OCI-LY7 (cell line): ENCODE data around the gene INHA. TPM values are rescaled to one million over a fixed set of nuclear protein-coding genes. Genes with fewer than 3 reads are reported as not detected.

Experiments used
- BruUV-seq: library from RNA; stranded (reverse); fragments of 400-500 nt; replicated peaks from 2 replicates; lab custom pipeline; 2021; lab: Mats Ljungman, UMichigan
- CTCF ChIA-PET: fragments of 300-600 bp; sonication (Branson Sonifier 250); formaldehyde crosslinking; loops from one replicate; lab custom pipeline; 2022; ENCODE audit warnings: antibody characterized with exemption; ENCODE audit not compliant: unreplicated experiment; lab: Charles Lee
- POLR2A ChIA-PET: fragments of 300-600 bp; sonication (Branson Sonifier 250); formaldehyde crosslinking; loops from one replicate; lab custom pipeline; 2022; ENCODE audit warnings: antibody characterized with exemption; lab: Charles Lee
- DNase-seq: peaks from one replicate; pipeline ENCODE4 v3.0.0-alpha.2; 2015; ENCODE audit warnings: low spot score
- H2AFZ ChIP-seq: fragments of 200-600 bp; sonication (generic), shearing (Covaris generic); 2 replicates; pipeline ENCODE4 v1.6.1; 2014; ENCODE audit warnings: mild to moderate bottlenecking, antibody characterized with exemption, low read length, moderate library complexity
- H3K27ac ChIP-seq: fragments of 200-600 bp; sonication (generic); 2 replicates; pipeline ENCODE4 v1.5.1; 2014; ENCODE audit warnings: mixed run types, low read depth, mild to moderate bottlenecking, moderate library complexity, low read length, inconsistent platforms; ENCODE audit not compliant: poor library complexity, severe bottlenecking
- H3K36me3 ChIP-seq: fragments of 200-600 bp; sonication (generic); 2 replicates; pipeline ENCODE4 v1.6.1; 2014; ENCODE audit warnings: mild to moderate bottlenecking, antibody characterized with exemption, low read length, moderate library complexity, mixed read lengths; ENCODE audit not compliant: insufficient read depth
- H3K4me1 ChIP-seq: fragments of 200-600 bp; sonication (generic); 2 replicates; pipeline ENCODE4 v1.5.1; 2014; ENCODE audit warnings: mild to moderate bottlenecking, low read length; ENCODE audit not compliant: insufficient read depth, poor library complexity, severe bottlenecking
- H3K4me2 ChIP-seq: fragments of 200-600 bp; sonication (generic); 2 replicates; pipeline ENCODE4 v1.6.1; 2014; ENCODE audit warnings: mild to moderate bottlenecking, low read length
- H3K4me3 ChIP-seq: fragments of 200-600 bp; sonication (generic); 2 replicates; pipeline ENCODE4 v1.5.1; 2014; ENCODE audit warnings: mild to moderate bottlenecking, low read depth, low read length; ENCODE audit not compliant: poor library complexity, severe bottlenecking
- H3K79me2 ChIP-seq: fragments of 200-600 bp; sonication (generic); 2 replicates; pipeline ENCODE4 v1.6.1; 2016; ENCODE audit warnings: low read depth, mild to moderate bottlenecking, low read length, moderate library complexity, mixed read lengths; ENCODE audit not compliant: insufficient read depth
- H3K9me2 ChIP-seq: fragments of 200-600 bp; sonication (generic); 2 replicates; pipeline ENCODE4 v1.6.1; 2016; ENCODE audit warnings: mild to moderate bottlenecking, low read length, mixed read lengths; ENCODE audit not compliant: insufficient read depth
- H3K9me3 ChIP-seq: fragments of 200-600 bp; sonication (generic); 2 replicates; pipeline ENCODE4 v1.6.1; 2014; ENCODE audit warnings: mild to moderate bottlenecking, mixed run types, low read length, mixed read lengths
- H4K20me1 ChIP-seq: fragments of 200-600 bp; sonication (generic); 2 replicates; pipeline ENCODE4 v1.6.1; 2014; ENCODE audit warnings: mild to moderate bottlenecking, antibody characterized with exemption, low read length, moderate library complexity, mixed read lengths; ENCODE audit not compliant: insufficient read depth
- CTCF ChIP-seq: fragments of 200-600 bp; sonication (generic); conservative IDR thresholded peaks from 2 replicates; pipeline ENCODE4 v1.5.1; 2014; ENCODE audit warnings: mild to moderate bottlenecking, antibody characterized with exemption, low read length, moderate library complexity, mixed read lengths
- EZH2phosphoT487 ChIP-seq: fragments of 200-600 bp; sonication (generic); IDR thresholded peaks from 2 replicates; pipeline ENCODE4 v1.6.1; 2018; ENCODE audit warnings: low read depth, borderline replicate concordance, mild to moderate bottlenecking, mixed run types, antibody characterized with exemption, low read length, moderate library complexity, mixed read lengths
- intact Hi-C: fragments of 100-400 bp; cut with micrococcal nuclease; formaldehyde crosslinking; loops from one replicate; pipeline ENCODE4 v1.10.0; 2022; ENCODE audit not compliant: unreplicated experiment
- total RNA-seq, 2 experiments: library from RNA; depleted of rRNA in 1 of 2; stranded (reverse); fragments of >200 nt in 1 of 2; shearing (Covaris generic) in 1 of 2; gene quantifications; 2 replicates each; pipeline ENCODE4 v1.2.3, GENCODE V29; 2014 to 2022

Gene INHA
- total RNA-seq, 2 experiments from 2014 or later = not detected

- H3K9me2 ChIP-seq = no peaks in the 10 kb centered on the region
- H3K27ac ChIP-seq = no peak overlapping the region
- H3K79me2 ChIP-seq = peaks cover 9% of the 10 kb centered on the region; the same call in 1 of the 2 replicates
- no peak overlapping the region for H2AFZ ChIP-seq
- H3K4me2 ChIP-seq = no peak overlapping the region
- no peaks in the 10 kb centered on the region for H3K9me3 ChIP-seq
- no peaks in the 10 kb centered on the region for H3K4me1 ChIP-seq
- H3K4me3 ChIP-seq = no peak overlapping the region
- peaks cover 13% of the 10 kb centered on the region for H3K36me3 ChIP-seq
- no peak for DNase-seq
- no peak for TF ChIP-seq EZH2phosphoT487
- no peak for TF ChIP-seq CTCF
- ChIA-PET POLR2A (interaction anchor here (3.3 kb wide), 1 partner anchor 52 kb away, joined by 14 read pairs; the partner anchor contains the start of gene STK11IP), CTCF (no interaction called here)
- BruUV-seq = no TSS peak
- H4K20me1 ChIP-seq = 0 out of 2 replicates have a peak, but pooled peaks cover 5% of the 10 kb centered on the region
- intact Hi-C loops = no loop called here
Measured at GRCh38 chr2:219545295-219545942, 26.7 kb upstream of the INHA start.

DNA sequence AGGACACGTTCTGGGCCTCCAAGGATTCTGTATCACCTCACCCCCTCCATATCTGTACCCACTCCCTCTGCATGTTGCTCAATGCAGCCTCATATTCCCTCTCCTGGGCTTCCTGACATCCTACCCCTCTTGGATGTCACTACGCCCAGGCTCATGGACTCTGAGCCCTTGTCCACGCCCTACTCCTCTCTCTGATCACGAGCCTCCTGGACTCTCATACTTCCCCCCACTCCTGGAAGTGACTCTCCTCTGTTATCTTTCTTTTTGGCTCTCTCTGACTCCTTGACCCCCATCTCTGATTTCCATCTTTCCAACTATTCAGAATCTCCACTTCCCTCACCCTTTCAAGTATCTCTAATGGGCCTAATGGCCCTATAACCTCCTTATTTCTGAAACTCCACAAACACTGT lies 26.2 kb upstream of the INHA start:
- BruUV-seq = no TSS peak
- no peak overlapping the region for H3K27ac ChIP-seq
- no peak overlapping the region for H3K4me3 ChIP-seq
- CTCF ChIA-PET = no interaction called here
- no peaks in the 10 kb centered on the region for H3K9me3 ChIP-seq
- no peak for DNase-seq
- TF ChIP-seq EZH2phosphoT487 (no peak), CTCF (no peak)
- 0 out of 2 replicates have a peak, but pooled peaks cover 4% of the 10 kb centered on the region for H4K20me1 ChIP-seq
- H3K36me3 ChIP-seq = peaks cover 8% of the 10 kb centered on the region
- intact Hi-C loops = no loop called here
- no peak overlapping the region for H3K4me2 ChIP-seq
- POLR2A ChIA-PET = interaction anchor here (3.3 kb wide), 1 partner anchor 51 kb away, joined by 14 read pairs; the partner anchor contains the start of gene STK11IP
- no peak overlapping the region for H2AFZ ChIP-seq
- H3K9me2 ChIP-seq = no peaks in the 10 kb centered on the region
- H3K79me2 ChIP-seq = peaks cover 9% of the 10 kb centered on the region; the same call in 1 of the 2 replicates
- H3K4me1 ChIP-seq = no peaks in the 10 kb centered on the region

DNA sequence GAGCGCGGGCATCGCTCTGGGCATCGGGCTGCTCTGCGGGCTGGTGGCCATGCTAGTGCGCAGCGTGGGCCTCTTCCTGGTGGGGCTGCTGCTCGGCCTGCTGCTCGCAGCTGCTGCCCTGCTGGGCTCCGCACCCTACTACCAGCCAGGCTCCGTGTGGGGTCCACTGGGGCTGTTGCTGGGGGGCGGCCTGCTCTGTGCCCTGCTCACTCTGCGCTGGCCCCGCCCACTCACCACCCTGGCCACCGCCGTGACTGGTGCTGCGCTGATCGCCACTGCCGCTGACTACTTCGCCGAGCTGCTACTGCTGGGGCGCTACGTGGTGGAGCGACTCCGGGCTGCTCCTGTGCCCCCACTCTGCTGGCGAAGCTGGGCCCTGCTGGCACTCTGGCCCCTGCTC lies 24.5 kb upstream of the INHA start:
- CTCF ChIA-PET = no interaction called here
- Histone ChIP-seq H3K27ac (no peak overlapping the region), H3K9me2 (no peaks in the 10 kb centered on the region), H4K20me1 (no peaks in the 10 kb centered on the region), H3K36me3 (no peaks in the 10 kb centered on the region), H2AFZ (no peak overlapping the region), H3K4me3 (no peak overlapping the region), H3K9me3 (no peaks in the 10 kb centered on the region), H3K79me2 (peaks cover 3% of the 10 kb centered on the region; the same call in 1 of the 2 replicates), H3K4me2 (no peak overlapping the region), H3K4me1 (peaks cover 7% of the 10 kb centered on the region)
- DNase-seq = no peak
- TF ChIP-seq CTCF (no peak), EZH2phosphoT487 (no peak)
- POLR2A ChIA-PET = no interaction called here
- no TSS peak for BruUV-seq
- intact Hi-C loops = no loop called here
